ENCODE measurements around the gene CASP7. TPM values are rescaled to one million over a fixed set of nuclear protein-coding genes. Genes with fewer than 3 reads are reported as not detected.

Gene CASP7
- total RNA-seq, 5 donors from 2014 or later (not counting 1 experiment from before 2014, with no cell fraction given), result 9.7 to 15.9 (median 13.9) TPM

DNA sequence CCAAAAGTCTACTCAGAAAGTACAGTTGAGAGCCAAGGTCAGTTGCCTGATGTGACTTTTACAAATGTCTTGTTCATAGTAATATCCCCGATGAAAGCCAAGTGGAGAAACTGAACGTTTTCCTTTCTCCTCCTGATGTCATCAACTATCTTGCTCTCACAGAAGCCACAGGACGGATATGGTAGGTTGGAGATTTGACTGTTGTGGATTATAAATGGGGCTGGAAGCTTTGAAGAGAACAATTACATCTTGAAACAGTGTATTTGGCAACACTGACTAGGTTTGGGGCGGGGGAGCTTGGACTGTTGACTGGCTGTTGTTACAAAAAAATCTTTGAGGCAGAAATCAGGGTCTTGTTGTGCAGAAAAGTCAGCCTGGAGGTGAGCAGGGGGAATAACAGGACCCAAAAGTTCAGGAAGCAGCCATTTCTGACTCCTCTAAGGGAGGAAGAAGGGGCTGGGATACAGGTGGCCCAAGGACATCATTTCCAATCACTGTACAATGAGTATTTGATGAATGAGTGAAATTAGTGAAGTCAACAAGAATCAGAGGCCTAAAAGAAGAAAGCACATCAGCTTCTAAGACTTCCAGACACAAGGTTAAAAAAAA is 96.1 kb downstream of the CASP7 start:
- no peak for ATAC-seq (replicated peaks in 1 of 4)
- ChIA-PET CTCF (no interaction called here), POLR2A (no interaction called here)
- no peak overlapping the region for H3K4me3 Mint-ChIP-seq
- no peak overlapping the region for H3K4me3 ChIP-seq (ENCODE audit: control insufficient read depth in 1 of 2, extremely low read depth in 1 of 2, low read length in 1 of 2)
- no peaks in the 10 kb centered on the region for H3K9me3 ChIP-seq
- H3K27me3 ChIP-seq (replicated peaks in 1 of 2; ENCODE audit: control insufficient read depth in 2 of 2, extremely low read depth in 1 of 2, insufficient read depth in 2 of 2, low read length in 1 of 2), result peaks cover 0 to 3% of the 10 kb centered on the region in 2 experiments
- no peaks in the 10 kb centered on the region for H3K9me3 Mint-ChIP-seq
- no peak for DNase-seq
- no peaks in the 10 kb centered on the region for H3K36me3 Mint-ChIP-seq
- no peak overlapping the region for H3K27ac Mint-ChIP-seq
- peaks cover 4 to 16% of the 10 kb centered on the region in 2 donors for H3K27me3 Mint-ChIP-seq
- WGBS (ENCODE audit: insufficient coverage), result 80% methylated on average over 2 of the region's 4 CpGs
- H3K4me1 Mint-ChIP-seq, result no peaks in the 10 kb centered on the region
- H3K27ac ChIP-seq (ENCODE audit: low read length), result no peak overlapping the region
- no peaks in the 10 kb centered on the region for H3K4me1 ChIP-seq (ENCODE audit: control insufficient read depth in 1 of 2, extremely low read depth in 1 of 2, insufficient read depth in 2 of 2, low read length in 2 of 2)
- no peaks in the 10 kb centered on the region for H3K36me3 ChIP-seq (ENCODE audit: control insufficient read depth in 2 of 2, extremely low read depth in 1 of 2, insufficient read depth in 1 of 2, low read length in 1 of 2)

DNA sequence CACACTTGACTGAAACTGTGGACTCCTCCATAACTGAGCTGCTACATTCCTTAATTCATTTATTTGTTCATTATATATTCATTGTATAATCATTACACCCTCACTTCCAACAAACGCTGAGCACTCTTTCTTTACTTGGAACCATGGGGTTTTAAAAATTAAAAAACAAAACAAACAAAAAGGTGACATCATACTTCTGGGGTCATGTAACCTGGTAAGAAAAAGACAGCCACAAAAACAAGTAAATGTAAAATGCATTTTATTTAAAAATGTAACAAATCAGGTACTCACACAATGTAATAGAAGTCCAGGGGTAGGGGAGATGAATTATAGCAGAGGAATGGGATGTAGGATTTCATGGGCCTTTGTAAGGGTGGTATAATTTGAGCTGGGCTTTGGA is 96.8 kb downstream of the CASP7 start:
- no peak overlapping the region for H3K4me3 ChIP-seq (ENCODE audit: control insufficient read depth in 1 of 2, extremely low read depth in 1 of 2, low read length in 1 of 2)
- H3K27ac ChIP-seq (ENCODE audit: low read length), result no peak overlapping the region
- H3K36me3 Mint-ChIP-seq, result no peaks in the 10 kb centered on the region
- H3K4me3 Mint-ChIP-seq, result no peak overlapping the region
- no peaks in the 10 kb centered on the region for H3K4me1 Mint-ChIP-seq
- H3K27ac Mint-ChIP-seq, result no peak overlapping the region
- H3K36me3 ChIP-seq (ENCODE audit: control insufficient read depth in 2 of 2, extremely low read depth in 1 of 2, insufficient read depth in 1 of 2, low read length in 1 of 2), result no peaks in the 10 kb centered on the region
- no CpG with 5 or more reads among the region's 1 CpG for WGBS (ENCODE audit: insufficient coverage)
- no peaks in the 10 kb centered on the region for H3K9me3 Mint-ChIP-seq
- POLR2A ChIA-PET, result no interaction called here
- no peaks in the 10 kb centered on the region for H3K4me1 ChIP-seq (ENCODE audit: control insufficient read depth in 1 of 2, extremely low read depth in 1 of 2, insufficient read depth in 2 of 2, low read length in 2 of 2)
- H3K27me3 ChIP-seq (replicated peaks in 1 of 2; ENCODE audit: control insufficient read depth in 2 of 2, extremely low read depth in 1 of 2, insufficient read depth in 2 of 2, low read length in 1 of 2), result peaks cover 0 to 3% of the 10 kb centered on the region in 2 experiments
- CTCF ChIA-PET, result no interaction called here
- ATAC-seq (replicated peaks in 1 of 4) (no peak), DNase-seq (no peak)
- peaks cover 4 to 13% of the 10 kb centered on the region in 2 donors for H3K27me3 Mint-ChIP-seq
- H3K9me3 ChIP-seq, result no peaks in the 10 kb centered on the region

Other genes starting within 250 kb of the CASP7 start
- under 1 TPM in 3 of 5 donors, not detected in 2; 0.13 to 0.28 (median 0.20) TPM for gene HABP2, start 126.9 kb upstream of the CASP7 start, total RNA-seq
- not detected for gene NRAP, start 15.9 kb upstream of the CASP7 start, total RNA-seq
- gene PLEKHS1, start 71.8 kb downstream of the CASP7 start, total RNA-seq, result not detected
- gene DCLRE1A, start 174.2 kb downstream of the CASP7 start, total RNA-seq, result 1 to 10 TPM; 2.5 to 4.8 (median 3.9) TPM
- gene NHLRC2, start 174.7 kb downstream of the CASP7 start, total RNA-seq, result 10 to 100 TPM in 4 of 5 donors, 1 to 10 TPM in 1; 9.5 to 23.6 (median 19.4) TPM